ENCODE data around the gene PSME3. TPM values are rescaled to one million over a fixed set of nuclear protein-coding genes. Genes with fewer than 3 reads are reported as not detected.

PSME3 gene
- total and polyA plus RNA-seq, 2 of the 13 experiments (the other 11 are each of a cell fraction or from before 2014, with no cell fraction given), result 66.3 to 135 TPM

DNA sequence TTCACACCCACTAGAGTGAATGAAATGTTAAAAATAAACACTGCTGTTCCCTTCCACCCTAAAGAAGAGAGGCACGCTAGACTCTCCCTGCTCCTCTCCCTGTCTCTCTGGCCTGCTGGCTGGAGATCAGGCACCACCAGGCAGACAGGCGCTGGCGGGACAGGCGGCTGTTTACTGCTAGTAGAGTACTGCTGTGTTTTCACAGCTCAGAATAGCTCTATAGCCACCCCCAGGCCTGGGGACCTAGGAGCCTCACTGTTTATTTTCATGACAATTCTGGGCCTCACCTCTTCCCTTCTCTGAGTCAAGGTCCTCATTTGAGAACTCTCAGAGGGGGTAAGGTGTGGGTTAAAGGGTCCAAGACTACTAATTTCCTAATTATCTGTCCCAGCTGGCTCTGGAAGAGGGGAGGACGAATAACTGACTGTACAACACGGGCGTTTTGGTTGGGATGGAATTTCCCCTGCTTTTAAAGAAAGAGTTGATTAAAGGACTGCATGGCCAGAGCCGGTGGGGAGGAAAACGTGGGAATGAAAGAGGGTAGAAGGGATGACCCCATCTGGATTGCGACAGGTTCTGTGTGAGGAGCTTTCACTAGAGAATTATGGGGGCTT is 58.4 kb downstream of the PSME3 start (continued):
- TF ChIP-seq ZNF441 (CRISPR knock-in tag; IDR thresholded peaks at IDR 0.05; ENCODE audit: borderline replicate concordance) (peak; percentile 59; the same call in 1 of the 2 replicates), ATF1 (CRISPR knock-in tag; IDR thresholded peaks at IDR 0.05) (no peak), FOXP1 (IDR thresholded peaks at IDR 0.05) (no peak), FOXP1 (CRISPR knock-in tag; IDR thresholded peaks at IDR 0.05) (peak; percentile 90), ZNF205 (CRISPR knock-in tag; IDR thresholded peaks at IDR 0.05) (no peak; the same call in 1 of the 2 replicates), FOXM1 (CRISPR knock-in tag; IDR thresholded peaks at IDR 0.05) (no peak), HCFC1 (IDR thresholded peaks at IDR 0.05; ENCODE audit: low read depth, low read length) (no peak), ZNF44 (CRISPR knock-in tag; IDR thresholded peaks at IDR 0.05) (no peak), CEBPG (CRISPR knock-in tag; IDR thresholded peaks at IDR 0.05) (peak; percentile 28), NR1H2 (CRISPR knock-in tag; IDR thresholded peaks at IDR 0.05; ENCODE audit: borderline replicate concordance, low read depth) (no peak), ZNF777 (CRISPR knock-in tag; IDR thresholded peaks at IDR 0.05) (no peak), ADNP (CRISPR knock-in tag; IDR thresholded peaks at IDR 0.05) (no peak), ZNF839 (CRISPR knock-in tag; IDR thresholded peaks at IDR 0.05; ENCODE audit: borderline replicate concordance) (no peak), ZNF468 (CRISPR knock-in tag; IDR thresholded peaks at IDR 0.05) (no peak), YEATS2 (CRISPR knock-in tag; IDR thresholded peaks at IDR 0.05; ENCODE audit: borderline replicate concordance) (0 out of 2 replicates have a peak, but pooled peaks have one; percentile 42), ZNF776 (CRISPR knock-in tag; IDR thresholded peaks at IDR 0.05) (no peak), ZNF331 (CRISPR knock-in tag; IDR thresholded peaks at IDR 0.05) (0 out of 2 replicates have a peak, but pooled peaks have one; percentile 18), RFX3 (CRISPR knock-in tag; IDR thresholded peaks at IDR 0.05) (no peak), ZSCAN9 (CRISPR knock-in tag; IDR thresholded peaks at IDR 0.05; ENCODE audit: borderline replicate concordance) (peak; percentile 68; the same call in 1 of the 2 replicates), ZBTB3 (CRISPR knock-in tag; IDR thresholded peaks at IDR 0.05; ENCODE audit: borderline replicate concordance, low read depth) (no peak), MEIS2 (CRISPR knock-in tag; IDR thresholded peaks at IDR 0.05) (peak; percentile 73; the same call in 1 of the 2 replicates), NONO (IDR thresholded peaks at IDR 0.05) (no peak), NONO (CRISPR knock-in tag; conservative IDR thresholded peaks at IDR 0.05) (no peak), MTA3 (CRISPR knock-in tag; IDR thresholded peaks at IDR 0.05) (no peak)
- TF ChIP-seq, protein P1, sequence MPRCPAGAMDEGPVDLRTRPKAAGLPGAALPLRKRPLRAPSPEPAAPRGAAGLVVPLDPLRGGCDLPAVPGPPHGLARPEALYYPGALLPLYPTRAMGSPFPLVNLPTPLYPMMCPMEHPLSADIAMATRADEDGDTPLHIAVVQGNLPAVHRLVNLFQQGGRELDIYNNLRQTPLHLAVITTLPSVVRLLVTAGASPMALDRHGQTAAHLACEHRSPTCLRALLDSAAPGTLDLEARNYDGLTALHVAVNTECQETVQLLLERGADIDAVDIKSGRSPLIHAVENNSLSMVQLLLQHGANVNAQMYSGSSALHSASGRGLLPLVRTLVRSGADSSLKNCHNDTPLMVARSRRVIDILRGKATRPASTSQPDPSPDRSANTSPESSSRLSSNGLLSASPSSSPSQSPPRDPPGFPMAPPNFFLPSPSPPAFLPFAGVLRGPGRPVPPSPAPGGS (CRISPR knock-in tag; IDR thresholded peaks at IDR 0.05), result no peak
- TF ChIP-seq, protein P2, sequence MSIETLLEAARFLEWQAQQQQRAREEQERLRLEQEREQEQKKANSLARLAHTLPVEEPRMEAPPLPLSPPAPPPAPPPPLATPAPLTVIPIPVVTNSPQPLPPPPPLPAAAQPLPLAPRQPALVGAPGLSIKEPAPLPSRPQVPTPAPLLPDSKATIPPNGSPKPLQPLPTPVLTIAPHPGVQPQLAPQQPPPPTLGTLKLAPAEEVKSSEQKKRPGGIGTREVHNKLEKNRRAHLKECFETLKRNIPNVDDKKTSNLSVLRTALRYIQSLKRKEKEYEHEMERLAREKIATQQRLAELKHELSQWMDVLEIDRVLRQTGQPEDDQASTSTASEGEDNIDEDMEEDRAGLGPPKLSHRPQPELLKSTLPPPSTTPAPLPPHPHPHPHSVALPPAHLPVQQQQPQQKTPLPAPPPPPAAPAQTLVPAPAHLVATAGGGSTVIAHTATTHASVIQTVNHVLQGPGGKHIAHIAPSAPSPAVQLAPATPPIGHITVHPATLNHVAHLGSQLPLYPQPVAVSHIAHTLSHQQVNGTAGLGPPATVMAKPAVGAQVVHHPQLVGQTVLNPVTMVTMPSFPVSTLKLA (IDR thresholded peaks at IDR 0.05), result no peak
- TF ChIP-seq, protein P3, sequence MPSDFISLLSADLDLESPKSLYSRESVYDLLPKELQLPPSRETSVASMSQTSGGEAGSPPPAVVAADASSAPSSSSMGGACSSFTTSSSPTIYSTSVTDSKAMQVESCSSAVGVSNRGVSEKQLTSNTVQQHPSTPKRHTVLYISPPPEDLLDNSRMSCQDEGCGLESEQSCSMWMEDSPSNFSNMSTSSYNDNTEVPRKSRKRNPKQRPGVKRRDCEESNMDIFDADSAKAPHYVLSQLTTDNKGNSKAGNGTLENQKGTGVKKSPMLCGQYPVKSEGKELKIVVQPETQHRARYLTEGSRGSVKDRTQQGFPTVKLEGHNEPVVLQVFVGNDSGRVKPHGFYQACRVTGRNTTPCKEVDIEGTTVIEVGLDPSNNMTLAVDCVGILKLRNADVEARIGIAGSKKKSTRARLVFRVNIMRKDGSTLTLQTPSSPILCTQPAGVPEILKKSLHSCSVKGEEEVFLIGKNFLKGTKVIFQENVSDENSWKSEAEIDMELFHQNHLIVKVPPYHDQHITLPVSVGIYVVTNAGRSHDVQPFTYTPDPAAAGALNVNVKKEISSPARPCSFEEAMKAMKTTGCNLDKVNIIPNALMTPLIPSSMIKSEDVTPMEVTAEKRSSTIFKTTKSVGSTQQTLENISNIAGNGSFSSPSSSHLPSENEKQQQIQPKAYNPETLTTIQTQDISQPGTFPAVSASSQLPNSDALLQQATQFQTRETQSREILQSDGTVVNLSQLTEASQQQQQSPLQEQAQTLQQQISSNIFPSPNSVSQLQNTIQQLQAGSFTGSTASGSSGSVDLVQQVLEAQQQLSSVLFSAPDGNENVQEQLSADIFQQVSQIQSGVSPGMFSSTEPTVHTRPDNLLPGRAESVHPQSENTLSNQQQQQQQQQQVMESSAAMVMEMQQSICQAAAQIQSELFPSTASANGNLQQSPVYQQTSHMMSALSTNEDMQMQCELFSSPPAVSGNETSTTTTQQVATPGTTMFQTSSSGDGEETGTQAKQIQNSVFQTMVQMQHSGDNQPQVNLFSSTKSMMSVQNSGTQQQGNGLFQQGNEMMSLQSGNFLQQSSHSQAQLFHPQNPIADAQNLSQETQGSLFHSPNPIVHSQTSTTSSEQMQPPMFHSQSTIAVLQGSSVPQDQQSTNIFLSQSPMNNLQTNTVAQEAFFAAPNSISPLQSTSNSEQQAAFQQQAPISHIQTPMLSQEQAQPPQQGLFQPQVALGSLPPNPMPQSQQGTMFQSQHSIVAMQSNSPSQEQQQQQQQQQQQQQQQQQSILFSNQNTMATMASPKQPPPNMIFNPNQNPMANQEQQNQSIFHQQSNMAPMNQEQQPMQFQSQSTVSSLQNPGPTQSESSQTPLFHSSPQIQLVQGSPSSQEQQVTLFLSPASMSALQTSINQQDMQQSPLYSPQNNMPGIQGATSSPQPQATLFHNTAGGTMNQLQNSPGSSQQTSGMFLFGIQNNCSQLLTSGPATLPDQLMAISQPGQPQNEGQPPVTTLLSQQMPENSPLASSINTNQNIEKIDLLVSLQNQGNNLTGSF (CRISPR knock-in tag; IDR thresholded peaks at IDR 0.05), result no peak

Measured in HepG2 (cell line).